GM23338 (cell line): Measurements from ENCODE around the gene PXYLP1.

Source experiments
- CREB1 ChIP-seq: fragments of 250-450 bp; sonication (Bioruptor Pico); IDR thresholded peaks from 2 replicates; pipeline ENCODE4 v1.5.0; 2020; ENCODE audit warnings: low read depth, mild to moderate bottlenecking, moderate library complexity
- EZH2 ChIP-seq: fragments of 200-600 bp; sonication (generic); IDR thresholded peaks from one replicate; pipeline ENCODE4 v1.8.0; 2017; ENCODE audit warnings: antibody characterized with exemption, mild to moderate bottlenecking, low read depth; ENCODE audit not compliant: unreplicated experiment
- EZH2phosphoT487 ChIP-seq: fragments of 200-600 bp; sonication (generic); IDR thresholded peaks from one replicate; pipeline ENCODE4 v1.8.1; 2018; ENCODE audit warnings: antibody characterized with exemption; ENCODE audit not compliant: unreplicated experiment
- POLR2AphosphoS5 ChIP-seq: IDR thresholded peaks from 2 replicates; pipeline ENCODE4 v1.6.1; 2016; ENCODE audit warnings: antibody characterized with exemption, low read depth
- TF ChIP-seq, protein P1 (sequence below), 2 experiments: fragments of 200-600 bp in 1 of 2; sonication (generic) in 1 of 2; conservative IDR thresholded peaks; 2 replicates each; pipeline versions ENCODE4 v1.5.1 to v1.6.1; 2016 to 2017; ENCODE audit warnings: antibody characterized with exemption in 2 of 2, low read depth in 2 of 2, mild to moderate bottlenecking in 2 of 2, moderate library complexity in 1 of 2

DNA sequence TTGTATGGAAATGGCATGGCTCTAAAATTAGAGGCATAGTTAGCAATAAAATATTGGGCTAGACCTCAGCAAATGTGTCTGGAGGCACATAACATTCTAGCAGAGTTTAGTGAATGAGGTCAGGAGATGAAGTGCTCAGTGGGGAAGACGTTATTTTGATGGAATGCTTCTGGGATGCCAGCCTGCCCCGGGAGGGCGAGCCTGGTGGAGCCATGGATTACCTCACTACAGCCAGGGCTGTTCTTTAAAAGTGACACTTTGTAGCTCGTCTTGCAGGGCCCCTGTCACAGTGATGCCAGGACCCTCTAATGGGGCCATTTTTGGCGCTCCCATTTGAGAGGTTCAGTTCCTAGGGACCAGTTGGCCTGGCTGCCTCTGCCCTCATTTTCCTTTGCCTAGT, 48.5 kb downstream of the PXYLP1 start:
- TF ChIP-seq, protein P1, sequence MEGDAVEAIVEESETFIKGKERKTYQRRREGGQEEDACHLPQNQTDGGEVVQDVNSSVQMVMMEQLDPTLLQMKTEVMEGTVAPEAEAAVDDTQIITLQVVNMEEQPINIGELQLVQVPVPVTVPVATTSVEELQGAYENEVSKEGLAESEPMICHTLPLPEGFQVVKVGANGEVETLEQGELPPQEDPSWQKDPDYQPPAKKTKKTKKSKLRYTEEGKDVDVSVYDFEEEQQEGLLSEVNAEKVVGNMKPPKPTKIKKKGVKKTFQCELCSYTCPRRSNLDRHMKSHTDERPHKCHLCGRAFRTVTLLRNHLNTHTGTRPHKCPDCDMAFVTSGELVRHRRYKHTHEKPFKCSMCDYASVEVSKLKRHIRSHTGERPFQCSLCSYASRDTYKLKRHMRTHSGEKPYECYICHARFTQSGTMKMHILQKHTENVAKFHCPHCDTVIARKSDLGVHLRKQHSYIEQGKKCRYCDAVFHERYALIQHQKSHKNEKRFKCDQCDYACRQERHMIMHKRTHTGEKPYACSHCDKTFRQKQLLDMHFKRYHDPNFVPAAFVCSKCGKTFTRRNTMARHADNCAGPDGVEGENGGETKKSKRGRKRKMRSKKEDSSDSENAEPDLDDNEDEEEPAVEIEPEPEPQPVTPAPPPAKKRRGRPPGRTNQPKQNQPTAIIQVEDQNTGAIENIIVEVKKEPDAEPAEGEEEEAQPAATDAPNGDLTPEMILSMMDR (conservative IDR thresholded peaks at IDR 0.05; ENCODE audit: low read depth in 2 of 2) = no peak
- TF ChIP-seq POLR2AphosphoS5 (no peak), CREB1 (CRISPR knock-in tag) (no peak), EZH2 (no peak), EZH2phosphoT487 (no peak)
